ENCODE data around the gene LAMC3.

DNA sequence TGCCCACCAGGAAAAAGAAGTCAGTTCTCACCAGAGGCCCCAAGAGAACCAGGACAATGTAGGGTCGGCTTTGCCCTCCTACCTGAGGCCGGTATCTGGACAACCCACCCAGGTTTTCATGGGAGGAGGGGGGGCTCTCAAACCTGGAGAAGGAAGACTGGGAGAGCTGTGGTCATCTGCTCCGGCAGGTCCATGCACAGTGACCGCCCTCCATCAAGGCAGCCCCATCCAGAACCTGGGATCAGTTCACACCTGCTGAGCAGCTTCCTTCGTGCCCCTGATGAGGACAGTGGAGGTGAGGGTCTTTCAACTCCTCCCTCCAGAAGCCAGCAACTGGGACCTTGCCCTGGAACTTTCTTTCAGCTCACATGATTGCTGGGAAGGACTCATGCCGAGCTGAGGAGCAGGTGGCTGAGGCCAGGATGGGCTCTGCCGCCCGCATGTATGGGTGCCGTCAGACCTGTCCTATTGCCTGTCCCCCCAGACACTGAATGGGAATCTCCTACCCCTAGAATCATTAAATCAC lies 49.1 kb upstream of the LAMC3 start:
- no peak for TF ChIP-seq POLR2A (IDR thresholded peaks at IDR 0.05; ENCODE audit: low read depth, low read length)
- no peak for TF ChIP-seq TAF1 (IDR thresholded peaks at IDR 0.05; ENCODE audit: borderline replicate concordance, low read depth, low read length)

Data from GM12892 (cell line).